Esophagus muscularis mucosa (tissue), 4 donors: Measurements from ENCODE around the gene CCDC85A.

Source experiments
- EP300 ChIP-seq: sonication (generic); formaldehyde crosslinking; IDR thresholded peaks from one replicate; pipeline ENCODE4 v1.6.1; 2017; ENCODE audit warnings: antibody characterized with exemption
- POLR2A ChIP-seq: fragments of 450-650 bp; IDR thresholded peaks from one replicate; pipeline ENCODE4 v1.6.1; 2017; ENCODE audit warnings: antibody characterized with exemption, moderate library complexity, mild to moderate bottlenecking, low read depth
- POLR2AphosphoS5 ChIP-seq, 2 donors: sonication (generic); formaldehyde crosslinking; IDR thresholded peaks; one replicate each; pipeline ENCODE4 v1.6.1; 2017; ENCODE audit warnings: antibody characterized with exemption in 2 of 2
- TF ChIP-seq, protein P1 (sequence below), 3 experiments: fragments of 200-600 bp in 2 of 3; fragments of 450-650 bp in 1 of 3; sonication (generic) in 2 of 3; IDR thresholded peaks; one replicate each; pipeline ENCODE4 v1.5.1; 2017 to 2019; ENCODE audit warnings: antibody characterized with exemption in 3 of 3, mild to moderate bottlenecking in 2 of 3, moderate library complexity in 1 of 3

DNA sequence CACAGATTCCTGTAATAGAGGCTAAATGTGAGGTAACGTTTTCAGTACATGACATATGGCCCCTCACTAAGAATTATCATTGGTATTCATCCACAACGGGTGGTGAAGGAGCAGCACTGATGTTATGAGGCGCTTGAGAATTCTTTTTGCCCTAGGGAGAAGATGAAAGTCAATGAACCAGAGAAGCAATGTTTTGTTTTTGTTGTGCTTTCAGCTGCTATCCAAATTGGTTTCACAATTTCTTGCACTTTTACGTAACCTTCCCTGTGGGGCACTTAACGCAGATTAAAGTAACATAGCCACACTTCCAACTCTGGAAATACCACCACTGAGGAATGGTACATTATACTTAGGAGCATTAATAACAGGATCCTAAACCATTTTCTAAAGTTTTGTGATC is 13.3 kb upstream of the CCDC85A start:
- TF ChIP-seq, protein P1, sequence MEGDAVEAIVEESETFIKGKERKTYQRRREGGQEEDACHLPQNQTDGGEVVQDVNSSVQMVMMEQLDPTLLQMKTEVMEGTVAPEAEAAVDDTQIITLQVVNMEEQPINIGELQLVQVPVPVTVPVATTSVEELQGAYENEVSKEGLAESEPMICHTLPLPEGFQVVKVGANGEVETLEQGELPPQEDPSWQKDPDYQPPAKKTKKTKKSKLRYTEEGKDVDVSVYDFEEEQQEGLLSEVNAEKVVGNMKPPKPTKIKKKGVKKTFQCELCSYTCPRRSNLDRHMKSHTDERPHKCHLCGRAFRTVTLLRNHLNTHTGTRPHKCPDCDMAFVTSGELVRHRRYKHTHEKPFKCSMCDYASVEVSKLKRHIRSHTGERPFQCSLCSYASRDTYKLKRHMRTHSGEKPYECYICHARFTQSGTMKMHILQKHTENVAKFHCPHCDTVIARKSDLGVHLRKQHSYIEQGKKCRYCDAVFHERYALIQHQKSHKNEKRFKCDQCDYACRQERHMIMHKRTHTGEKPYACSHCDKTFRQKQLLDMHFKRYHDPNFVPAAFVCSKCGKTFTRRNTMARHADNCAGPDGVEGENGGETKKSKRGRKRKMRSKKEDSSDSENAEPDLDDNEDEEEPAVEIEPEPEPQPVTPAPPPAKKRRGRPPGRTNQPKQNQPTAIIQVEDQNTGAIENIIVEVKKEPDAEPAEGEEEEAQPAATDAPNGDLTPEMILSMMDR (IDR thresholded peaks at IDR 0.05): no peak
- TF ChIP-seq POLR2A (no peak), POLR2AphosphoS5 (IDR thresholded peaks at IDR 0.05) (no peak), EP300 (no peak)
